Hepatocyte (in vitro differentiated cells): ENCODE results near the gene ALOX12.

Experiments
- CTCF ChIP-seq: fragments of 200-600 bp; sonication (generic); IDR thresholded peaks from 2 replicates; pipeline ENCODE4 v1.5.1; 2016; ENCODE audit warnings: antibody characterized with exemption, mild to moderate bottlenecking; ENCODE audit not compliant: poor library complexity
- EZH2 ChIP-seq: fragments of 200-600 bp; sonication (generic); IDR thresholded peaks from 2 replicates; pipeline ENCODE4 v1.6.1; 2016; ENCODE audit warnings: antibody characterized with exemption, mild to moderate bottlenecking, borderline replicate concordance
- EZH2phosphoT487 ChIP-seq: fragments of 200-600 bp; sonication (generic); IDR thresholded peaks from one replicate; pipeline ENCODE4 v1.6.1; 2018; ENCODE audit warnings: antibody characterized with exemption, mild to moderate bottlenecking, low read depth, moderate library complexity; ENCODE audit not compliant: unreplicated experiment, severe bottlenecking

- TF ChIP-seq CTCF (no peak), EZH2 (no peak), EZH2phosphoT487 (no peak)
These were observed 24.9 kb upstream of the ALOX12 start for GRCh38 chr17:6970992-6971391.
